H9 (cell line): ENCODE data around the gene CFAP45. TPM values are rescaled to one million over a fixed set of nuclear protein-coding genes. Genes with fewer than 3 reads are reported as not detected.
A peak's percentile ranks its signal among the peaks of the same experiment; 100 is the strongest.

ENCODE experiments used
- DNase-seq: peaks from one replicate; pipeline ENCODE4 v3.0.0-alpha.2; 2017
- H2AFZ ChIP-seq: one replicate; pipeline ENCODE4 v1.6.1; 2013; ENCODE audit warnings: mild to moderate bottlenecking, low read length, control low read depth, moderate library complexity
- H2AK5ac ChIP-seq: 2 replicates; pipeline ENCODE4 v1.6.1; 2013; ENCODE audit warnings: low read length, control low read depth, mixed read lengths; ENCODE audit not compliant: insufficient read length
- H2BK120ac ChIP-seq: one replicate; pipeline ENCODE4 v1.6.1; 2013; ENCODE audit warnings: low read depth, mild to moderate bottlenecking, low read length, control low read depth, inconsistent platforms; ENCODE audit not compliant: poor library complexity, severe bottlenecking
- H2BK12ac ChIP-seq: 2 replicates; pipeline ENCODE4 v1.6.1; 2013; ENCODE audit warnings: low read length, control low read depth, mixed read lengths, low read depth; ENCODE audit not compliant: insufficient read length
- H2BK15ac ChIP-seq: 2 replicates; pipeline ENCODE4 v1.6.1; 2013; ENCODE audit warnings: low read depth, low read length, control low read depth
- H2BK20ac ChIP-seq: one replicate; pipeline ENCODE4 v1.6.1; 2013; ENCODE audit warnings: low read depth, mild to moderate bottlenecking, low read length, control low read depth, inconsistent platforms; ENCODE audit not compliant: poor library complexity, severe bottlenecking
- H2BK5ac ChIP-seq: 2 replicates; pipeline ENCODE4 v1.6.1; 2013; ENCODE audit warnings: low read length, control low read depth, mixed read lengths; ENCODE audit not compliant: insufficient read length
- H3K14ac ChIP-seq: 2 replicates; pipeline ENCODE4 v1.6.1; 2013; ENCODE audit warnings: low read length, control low read depth; ENCODE audit not compliant: insufficient read depth
- H3K18ac ChIP-seq: 2 replicates; pipeline ENCODE4 v1.6.1; 2013; ENCODE audit warnings: low read depth, mild to moderate bottlenecking, mixed read lengths, low read length, control low read depth; ENCODE audit not compliant: insufficient read length
- H3K23ac ChIP-seq: 2 replicates; pipeline ENCODE4 v1.6.1; 2013; ENCODE audit warnings: low read length, control low read depth, mixed read lengths, low read depth; ENCODE audit not compliant: insufficient read length
- H3K23me2 ChIP-seq: 2 replicates; pipeline ENCODE4 v1.6.1; 2013; ENCODE audit warnings: low read depth, mild to moderate bottlenecking, mixed read lengths, low read length, control low read depth; ENCODE audit not compliant: insufficient read length, poor library complexity, severe bottlenecking
- H3K27ac ChIP-seq: 2 replicates; pipeline ENCODE4 v1.5.1; 2013; ENCODE audit warnings: low read length, control low read depth, mixed read lengths, low read depth; ENCODE audit not compliant: insufficient read length
- H3K27me3 ChIP-seq: 2 replicates; pipeline ENCODE4 v1.6.1; 2013; ENCODE audit warnings: low read length, control low read depth, inconsistent platforms; ENCODE audit not compliant: insufficient read depth
- H3K4ac ChIP-seq: 2 replicates; pipeline ENCODE4 v1.6.1; 2013; ENCODE audit warnings: low read depth, mild to moderate bottlenecking, control low read depth, inconsistent platforms, low read length, moderate library complexity
- H3K4me1 ChIP-seq: 2 replicates; pipeline ENCODE4 v1.6.1; 2013; ENCODE audit warnings: low read length, control low read depth, inconsistent platforms; ENCODE audit not compliant: insufficient read depth
- H3K4me2 ChIP-seq: 2 replicates; pipeline ENCODE4 v1.6.1; 2013; ENCODE audit warnings: low read length, control low read depth, mixed read lengths; ENCODE audit not compliant: insufficient read length, insufficient read depth
- H3K56ac ChIP-seq: 2 replicates; pipeline ENCODE4 v1.6.1; 2013; ENCODE audit warnings: low read depth, mild to moderate bottlenecking, mixed read lengths, low read length, control low read depth; ENCODE audit not compliant: insufficient read length
- H3K79me1 ChIP-seq: 2 replicates; pipeline ENCODE4 v1.6.1; 2013; ENCODE audit warnings: low read depth, mild to moderate bottlenecking, moderate library complexity, low read length, control low read depth, inconsistent platforms; ENCODE audit not compliant: insufficient read depth, poor library complexity, severe bottlenecking
- H3K79me2 ChIP-seq: 2 replicates; pipeline ENCODE4 v1.6.1; 2013; ENCODE audit warnings: low read length, control low read depth, inconsistent platforms; ENCODE audit not compliant: insufficient read depth
- H3K9ac ChIP-seq: 2 replicates; pipeline ENCODE4 v1.6.1; 2013; ENCODE audit warnings: low read length, control low read depth, mixed read lengths; ENCODE audit not compliant: insufficient read length; ENCODE audit errors: extremely low read depth
- H3K9me3 ChIP-seq: one replicate; pipeline ENCODE4 v1.6.1; 2013; ENCODE audit warnings: low read depth, low read length, inconsistent platforms; ENCODE audit not compliant: control insufficient read depth
- H3T11ph ChIP-seq: one replicate; pipeline ENCODE4 v1.6.1; 2013; ENCODE audit warnings: mild to moderate bottlenecking, low read length, control low read depth, inconsistent platforms
- H4K20me1 ChIP-seq: one replicate; pipeline ENCODE4 v1.6.1; 2013; ENCODE audit not compliant: control insufficient read depth, insufficient read length, insufficient read depth
- H4K5ac ChIP-seq: 2 replicates; pipeline ENCODE4 v1.6.1; 2013; ENCODE audit warnings: low read depth, mild to moderate bottlenecking, mixed read lengths, low read length, control low read depth; ENCODE audit not compliant: insufficient read length
- H4K8ac ChIP-seq: replicated peaks from 2 replicates; pipeline ENCODE4 v1.6.1; 2013; ENCODE audit warnings: low read length, control low read depth, mixed read lengths, low read depth; ENCODE audit not compliant: insufficient read length
- H4K91ac ChIP-seq: 2 replicates; pipeline ENCODE4 v1.6.1; 2013; ENCODE audit warnings: low read depth, mild to moderate bottlenecking, moderate library complexity, mixed read lengths, low read length, control low read depth; ENCODE audit not compliant: insufficient read length
- H3K27ac Mint-ChIP-seq, 3 experiments: 2 replicates in 2 of 3; 3 replicates in 1 of 3; pipeline ENCODE4 v1.8.0; 2020 to 2021; ENCODE audit warnings: mixed read lengths in 3 of 3, mild to moderate bottlenecking in 1 of 3, moderate library complexity in 1 of 3
- H3K27me3 Mint-ChIP-seq: 2 replicates; pipeline ENCODE4 v1.8.0; 2021; ENCODE audit warnings: low read depth, mild to moderate bottlenecking, moderate library complexity, mixed read lengths
- H3K36me3 Mint-ChIP-seq, 3 experiments: 2 replicates in 2 of 3; 3 replicates in 1 of 3; pipeline ENCODE4 v1.8.0; 2020 to 2021; ENCODE audit warnings: low read depth in 3 of 3, mixed read lengths in 3 of 3; ENCODE audit not compliant: insufficient read depth in 1 of 3
- H3K4me1 Mint-ChIP-seq, 2 experiments: 2 replicates each; pipeline ENCODE4 v1.8.0; 2020; ENCODE audit warnings: mixed read lengths in 2 of 2
- H3K4me3 Mint-ChIP-seq, 2 experiments: 2 replicates in 1 of 2; 3 replicates in 1 of 2; pipeline ENCODE4 v1.8.0; 2020 to 2021; ENCODE audit warnings: mild to moderate bottlenecking in 2 of 2, mixed read lengths in 2 of 2, moderate library complexity in 1 of 2
- H3K9me3 Mint-ChIP-seq, 2 experiments: 2 replicates in 1 of 2; 3 replicates in 1 of 2; pipeline ENCODE4 v1.8.0; 2020; ENCODE audit warnings: mild to moderate bottlenecking in 2 of 2, mixed read lengths in 2 of 2, moderate library complexity in 1 of 2
- CTCF ChIP-seq: fragments of 200-600 bp; sonication (generic); conservative IDR thresholded peaks from 3 replicates; pipeline ENCODE4 v1.8.0; 2021; ENCODE audit warnings: antibody characterized with exemption, mild to moderate bottlenecking
- WGBS: extraction: QIAGEN DNeasy Blood & Tissue Kit; methylation state at CpG from one replicate; pipeline ENCODE4 v1.1.7; 2013; ENCODE audit warnings: missing lambda C conversion rate, low lambda C conversion rate, mixed read lengths; ENCODE audit not compliant: insufficient read length; ENCODE audit errors: extremely low coverage; 5-methylcytosine and 5-hydroxymethylcytosine counted together
- total RNA-seq: library from RNA; stranded (reverse); gene quantifications from 2 replicates; pipeline ENCODE4 v1.2.1, GENCODE V29; 2021

Gene CFAP45
- total RNA-seq, 1 experiment from 2014 or later: 0.85 TPM

GRCh38 chr1:159944623-159945455 lies 44.9 kb upstream of the CFAP45 start:
- Histone ChIP-seq H3K23ac (no peak overlapping the region), H3K9me3 (no peaks in the 10 kb centered on the region), H3K56ac (no peak overlapping the region), H4K5ac (no peak overlapping the region), H3K27ac (no peak overlapping the region), H4K20me1 (no peaks in the 10 kb centered on the region), H3K4ac (no peak overlapping the region), H4K8ac (no peak overlapping the region), H2BK120ac (no peak overlapping the region), H2BK20ac (no peak overlapping the region), H2BK15ac (no peak overlapping the region), H3K18ac (no peak overlapping the region), H3K4me2 (peak overlapping the region; percentile 87), H2BK12ac (no peak overlapping the region), H3K4me1 (no peaks in the 10 kb centered on the region; the same call in 1 of the 2 replicates), H2BK5ac (no peak overlapping the region), H3T11ph (no peak overlapping the region), H3K23me2 (peaks cover 10% of the 10 kb centered on the region), H4K91ac (no peak overlapping the region), H3K79me1 (no peaks in the 10 kb centered on the region), H3K79me2 (no peaks in the 10 kb centered on the region), H2AK5ac (no peak overlapping the region), H3K14ac (no peak overlapping the region), H3K9ac (peak overlapping the region; percentile 35), H2AFZ (no peak overlapping the region), H3K27me3 (no peaks in the 10 kb centered on the region)
- H3K27ac Mint-ChIP-seq: peak overlapping the region in 2 of 3 experiments; percentile 14 to 81; a peak in 3 of 7 replicates
- H3K9me3 Mint-ChIP-seq: no peaks in the 10 kb centered on the region
- no CpG with 5 or more reads among the region's 11 CpGs for WGBS
- DNase-seq: peak; percentile 33
- H3K4me1 Mint-ChIP-seq: peaks cover 29 to 56% of the 10 kb centered on the region in 2 experiments
- no peak for TF ChIP-seq CTCF
- H3K4me3 Mint-ChIP-seq: peak overlapping the region; percentile 77 to 92
- peaks cover 3% of the 10 kb centered on the region for H3K27me3 Mint-ChIP-seq
- H3K36me3 Mint-ChIP-seq: peaks cover 3 to 12% (median 4%) of the 10 kb centered on the region in 3 experiments; a peak in 5 of 7 replicates
